Measurements from ENCODE around the gene SLC7A6OS.

The SLC7A6OS gene

GRCh38 chr16:68249371-68249770 lies 61.4 kb downstream of the SLC7A6OS start:
- no peak for DNase-seq
